ENCODE data around the gene TMEM174. TPM values are rescaled to one million over a fixed set of nuclear protein-coding genes. Genes with fewer than 3 reads are reported as not detected.

The TMEM174 gene
- total RNA-seq, 1 donor from 2014 or later = not detected

DNA sequence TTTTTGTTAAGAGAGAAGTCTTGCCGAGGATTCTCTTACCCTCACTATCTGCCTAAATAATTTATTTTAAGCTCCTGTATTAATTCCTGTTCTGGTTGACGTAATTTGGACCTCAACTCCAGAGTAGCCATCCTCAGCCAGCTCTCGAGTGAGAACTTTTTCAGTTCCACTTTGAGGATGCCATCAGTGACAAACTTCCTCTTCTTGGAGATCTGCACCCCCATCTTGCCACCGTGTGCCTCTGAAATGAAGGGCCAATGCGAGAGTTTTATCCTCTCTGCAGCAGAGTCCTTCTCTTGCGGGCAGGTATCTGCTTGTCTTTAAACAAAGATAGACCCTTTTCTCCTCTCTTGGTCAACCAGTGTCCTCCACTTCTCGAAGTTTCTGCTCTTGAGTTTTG lies 19.5 kb upstream of the TMEM174 start:
- intact Hi-C loops (cut with micrococcal nuclease) = no loop called here

- intact Hi-C loops (cut with micrococcal nuclease) = no loop called here
Observed at GRCh38 chr5:73154208-73155006, 18.6 kb upstream of the TMEM174 start.

DNA sequence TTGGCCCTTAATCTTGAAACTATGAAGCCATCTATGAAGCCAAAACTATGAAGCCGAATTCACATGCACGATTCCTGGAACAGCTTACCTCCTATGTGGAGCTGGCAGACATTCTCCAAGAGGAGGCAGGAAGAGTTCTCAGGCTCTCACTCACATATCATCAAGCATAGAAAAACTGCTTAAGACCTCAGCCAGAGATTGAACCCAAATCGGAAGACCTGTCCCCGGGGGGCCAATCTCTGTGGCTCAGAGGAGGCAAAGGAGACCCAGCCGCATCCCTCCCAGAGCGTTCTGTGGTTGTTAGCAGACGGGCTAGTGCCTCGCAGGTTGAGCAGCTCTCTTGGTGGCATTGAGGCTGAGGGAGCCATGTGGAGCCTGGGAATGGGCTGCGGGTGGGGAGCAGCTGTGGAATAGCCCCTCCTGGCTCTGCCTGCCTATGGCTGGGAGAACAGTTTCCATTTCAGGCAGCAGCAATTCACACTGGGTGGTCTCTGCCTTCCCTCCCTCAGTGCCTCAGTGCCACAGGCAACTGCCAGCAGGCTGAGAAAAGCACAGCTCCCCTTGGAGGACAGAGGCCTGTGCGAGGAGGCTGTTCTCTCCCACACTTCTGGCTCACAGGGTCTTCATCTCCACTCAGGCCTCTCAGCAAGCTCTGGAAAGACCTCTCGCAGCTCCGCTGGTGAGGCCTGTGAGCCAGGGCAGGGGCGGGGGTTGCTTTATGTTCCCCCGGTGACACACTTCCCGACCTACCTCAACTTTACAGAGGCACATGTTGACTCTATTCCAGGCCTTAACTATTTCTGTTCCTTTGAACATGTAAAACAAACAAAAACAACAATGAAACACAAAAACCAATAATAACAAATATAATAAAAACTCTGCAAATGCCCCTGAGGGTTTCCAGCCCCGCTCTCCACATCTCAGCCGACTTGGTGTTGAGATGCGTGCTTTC lies 17.4 kb upstream of the TMEM174 start:
- intact Hi-C loops (cut with micrococcal nuclease) = no loop called here

DNA sequence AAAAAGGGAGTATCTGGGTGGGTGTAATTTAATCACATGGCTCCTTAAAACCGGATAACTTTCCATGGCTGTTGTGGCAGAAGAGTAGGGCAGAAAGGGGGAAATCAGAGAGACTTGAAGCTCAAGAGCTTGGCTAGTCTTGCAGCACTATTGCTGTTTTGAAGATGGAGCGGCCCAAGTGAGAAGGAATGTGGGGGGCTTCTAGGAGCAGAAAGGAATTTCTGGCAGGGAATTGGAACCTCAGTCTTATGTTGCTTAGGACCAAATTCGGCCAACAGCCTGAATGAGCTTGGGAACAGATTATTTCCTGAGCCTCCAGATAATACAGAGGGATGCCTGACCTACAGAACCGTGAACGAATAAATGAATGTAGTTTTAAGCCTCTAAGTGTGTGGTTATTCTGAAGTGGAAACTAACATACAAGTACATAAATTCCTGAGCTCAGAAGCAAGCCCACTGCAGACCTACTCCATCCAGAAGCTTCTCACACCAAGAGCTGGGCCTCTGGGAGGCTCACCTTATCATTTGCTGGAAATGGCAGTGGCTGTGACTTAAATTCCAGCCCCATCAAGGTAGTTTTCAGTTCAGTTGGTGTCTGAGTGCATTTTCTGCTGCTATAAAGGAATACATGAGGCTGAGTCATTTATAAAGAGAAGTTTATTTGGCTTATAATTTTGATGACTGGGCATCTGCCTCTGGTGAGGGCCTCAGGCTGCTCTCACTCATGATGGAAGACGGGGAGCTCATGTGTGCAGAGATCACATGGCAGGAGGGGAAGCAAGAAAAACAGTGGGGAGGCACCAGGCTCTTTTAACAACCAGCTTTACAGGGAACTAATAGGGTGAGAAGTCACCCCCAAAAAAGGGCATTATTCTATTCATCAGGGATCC lies 15.3 kb upstream of the TMEM174 start:
- intact Hi-C loops (cut with micrococcal nuclease) = no loop called here

GRCh38 chr5:73158313-73158712 lies 14.7 kb upstream of the TMEM174 start:
- intact Hi-C loops (cut with micrococcal nuclease) = no loop called here

DNA sequence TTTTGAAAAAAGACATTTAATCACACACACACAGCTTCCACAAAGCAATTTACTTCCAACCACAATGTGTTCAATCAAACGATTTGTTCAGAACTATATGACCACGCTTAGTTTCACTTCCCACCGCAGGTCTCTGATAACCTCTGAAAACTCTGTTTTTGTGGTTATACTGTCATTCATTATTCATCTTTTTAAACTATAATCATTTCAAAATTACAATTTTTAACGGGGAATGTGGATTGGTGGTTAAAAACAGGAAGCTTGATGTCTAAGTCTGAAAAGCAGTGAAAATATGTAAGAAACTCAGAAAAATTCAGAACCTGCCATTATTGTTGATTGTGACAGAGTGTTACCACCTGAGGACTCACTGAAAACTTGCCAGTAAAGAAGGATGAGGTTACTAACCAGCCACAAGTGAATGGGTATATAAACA lies 12.7 kb upstream of the TMEM174 start:
- intact Hi-C loops (cut with micrococcal nuclease) = no loop called here

DNA sequence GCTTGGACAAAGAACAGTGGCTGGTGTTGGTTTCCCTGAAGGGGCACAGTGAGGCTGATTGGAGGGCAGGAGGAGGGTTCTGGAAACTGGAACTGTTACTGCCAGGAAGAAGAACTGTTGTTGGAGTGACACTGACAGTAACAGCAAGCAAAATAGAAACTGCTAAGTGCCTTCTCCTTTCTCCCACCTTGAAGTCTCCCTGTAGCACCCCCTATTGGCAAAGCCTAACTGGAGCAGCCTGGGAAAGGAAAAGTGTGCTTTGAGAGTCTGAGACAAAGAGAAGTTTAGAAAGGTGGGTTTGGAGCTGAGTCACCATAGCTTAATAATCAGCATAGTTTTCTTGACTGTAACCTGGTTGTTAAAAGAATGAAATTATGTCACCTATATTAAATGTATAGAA lies 2.5 kb upstream of the TMEM174 start:
- intact Hi-C loops (cut with micrococcal nuclease) = no loop called here

DNA sequence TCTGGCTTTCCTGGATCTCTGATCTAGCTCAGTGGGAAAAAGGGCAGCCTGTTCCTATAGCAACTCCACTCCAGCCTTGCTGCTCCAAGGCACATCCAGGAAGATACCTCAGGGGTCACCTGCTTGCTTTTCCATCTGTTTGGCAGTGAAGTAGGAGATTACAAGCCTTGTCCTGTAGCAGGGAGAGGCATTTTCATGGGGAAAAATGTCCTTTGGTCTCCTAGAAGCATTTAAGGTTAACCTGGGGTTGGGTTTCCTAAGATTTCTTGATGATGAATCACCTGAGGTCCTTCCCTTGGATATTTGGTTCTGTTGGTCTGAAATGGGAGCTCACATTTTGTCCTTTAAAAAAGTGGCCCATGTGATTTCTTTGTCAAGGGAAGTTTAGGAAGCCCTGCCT lies 1.5 kb upstream of the TMEM174 start:
- intact Hi-C loops (cut with micrococcal nuclease) = no loop called here

DNA sequence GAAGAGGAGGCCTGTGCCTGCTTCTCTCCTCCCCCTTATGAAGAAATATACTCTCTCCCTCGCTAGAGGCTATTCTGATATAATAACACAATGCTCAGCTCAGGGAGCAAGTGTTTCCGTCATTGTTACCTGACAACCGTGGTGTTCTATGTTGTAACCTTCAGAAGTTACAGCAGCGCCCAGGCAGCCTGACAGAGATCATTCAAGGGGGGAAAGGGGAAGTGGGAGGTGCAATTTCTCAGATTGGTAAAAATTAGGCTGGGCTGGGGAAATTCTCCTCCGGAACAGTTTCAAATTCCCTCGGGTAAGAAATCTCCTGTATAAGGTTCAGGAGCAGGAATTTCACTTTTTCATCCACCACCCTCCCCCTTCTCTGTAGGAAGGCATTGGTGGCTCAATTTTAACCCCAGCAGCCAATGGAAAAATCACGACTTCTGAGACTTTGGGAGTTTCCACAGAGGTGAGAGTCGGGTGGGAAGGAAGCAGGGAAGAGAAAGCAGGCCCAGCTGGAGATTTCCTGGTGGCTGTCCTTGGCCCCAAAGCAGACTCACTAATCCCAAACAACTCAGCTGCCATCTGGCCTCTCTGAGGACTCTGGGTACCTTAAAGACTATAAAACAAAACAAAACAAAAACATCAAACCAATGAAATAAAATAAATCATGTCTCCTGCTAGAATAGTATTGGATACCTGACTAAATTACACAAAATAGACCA lies 1.3 kb downstream of the TMEM174 start:
- intact Hi-C loops (cut with micrococcal nuclease) = no loop called here

- intact Hi-C loops (cut with micrococcal nuclease) = no loop called here
Observed at GRCh38 chr5:73176250-73176649, 3.3 kb downstream of the TMEM174 start.

GRCh38 chr5:73178265-73178664 lies 5.3 kb downstream of the TMEM174 start:
- intact Hi-C loops (cut with micrococcal nuclease) = no loop called here

DNA sequence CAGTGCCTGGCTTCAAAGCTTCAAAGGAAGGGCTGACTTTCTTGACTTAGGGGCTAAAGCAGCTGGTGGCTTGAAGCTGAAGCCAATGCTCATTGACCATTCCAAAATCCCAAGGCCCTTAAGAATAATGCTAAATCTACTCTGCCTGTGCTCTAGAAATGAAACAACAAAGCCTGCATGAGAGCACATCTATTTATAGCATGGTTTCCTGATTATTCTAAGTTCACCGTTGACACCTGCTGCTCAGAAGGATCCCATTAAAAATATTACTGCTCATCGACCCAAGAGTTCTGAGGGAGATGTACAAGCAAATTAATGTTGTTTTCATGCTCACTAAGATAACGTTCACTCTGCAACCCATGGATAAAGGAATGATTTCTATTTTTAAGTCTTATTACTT lies 6.7 kb downstream of the TMEM174 start:
- intact Hi-C loops (cut with micrococcal nuclease) = no loop called here

- intact Hi-C loops (cut with micrococcal nuclease) = no loop called here
Observed at GRCh38 chr5:73180566-73180965, 7.6 kb downstream of the TMEM174 start.

DNA sequence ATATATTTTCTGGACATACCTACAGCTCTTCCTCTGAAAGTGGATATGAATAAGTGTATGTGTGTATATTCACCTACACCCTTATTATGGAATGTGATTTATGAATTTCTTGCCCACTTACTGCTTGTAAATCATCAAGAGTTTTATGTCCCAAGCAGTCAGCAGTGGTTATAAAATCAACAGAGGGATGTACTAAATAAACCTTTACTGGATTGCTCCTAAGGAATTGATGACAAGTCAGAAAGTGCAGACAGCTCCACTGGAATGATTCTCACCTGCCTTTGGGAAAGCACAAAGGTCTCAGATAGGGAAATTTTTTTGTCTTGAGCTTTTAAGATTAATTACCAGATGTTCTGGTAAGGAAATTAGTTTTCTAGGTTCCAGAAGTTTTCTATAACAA lies 9.3 kb downstream of the TMEM174 start:
- intact Hi-C loops (cut with micrococcal nuclease) = no loop called here

DNA sequence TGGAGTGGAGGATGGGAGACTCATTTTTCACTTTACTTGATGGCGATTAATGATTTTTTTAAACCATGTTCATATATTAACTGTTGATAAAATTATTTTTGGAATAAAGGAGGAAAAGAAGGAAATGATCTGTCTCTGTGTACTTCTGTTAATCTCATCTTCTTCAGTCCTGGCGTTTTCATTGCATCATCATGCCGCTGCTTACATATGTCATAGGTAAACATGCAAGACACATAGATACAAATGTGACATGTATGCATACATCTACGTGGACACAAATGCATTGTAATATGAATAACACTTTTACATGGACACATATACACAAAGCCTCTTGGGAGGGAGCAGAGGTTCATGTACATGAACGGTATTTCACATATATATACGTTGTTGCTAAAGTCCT lies 10.0 kb downstream of the TMEM174 start:
- intact Hi-C loops (cut with micrococcal nuclease) = no loop called here

- intact Hi-C loops (cut with micrococcal nuclease) = no loop called here
Observed at GRCh38 chr5:73183481-73183891, 10.5 kb downstream of the TMEM174 start.

GRCh38 chr5:73186976-73187375 lies 14.0 kb downstream of the TMEM174 start:
- intact Hi-C loops (cut with micrococcal nuclease) = no loop called here

GRCh38 chr5:73188764-73189531 lies 16.0 kb downstream of the TMEM174 start:
- intact Hi-C loops (cut with micrococcal nuclease) = no loop called here

DNA sequence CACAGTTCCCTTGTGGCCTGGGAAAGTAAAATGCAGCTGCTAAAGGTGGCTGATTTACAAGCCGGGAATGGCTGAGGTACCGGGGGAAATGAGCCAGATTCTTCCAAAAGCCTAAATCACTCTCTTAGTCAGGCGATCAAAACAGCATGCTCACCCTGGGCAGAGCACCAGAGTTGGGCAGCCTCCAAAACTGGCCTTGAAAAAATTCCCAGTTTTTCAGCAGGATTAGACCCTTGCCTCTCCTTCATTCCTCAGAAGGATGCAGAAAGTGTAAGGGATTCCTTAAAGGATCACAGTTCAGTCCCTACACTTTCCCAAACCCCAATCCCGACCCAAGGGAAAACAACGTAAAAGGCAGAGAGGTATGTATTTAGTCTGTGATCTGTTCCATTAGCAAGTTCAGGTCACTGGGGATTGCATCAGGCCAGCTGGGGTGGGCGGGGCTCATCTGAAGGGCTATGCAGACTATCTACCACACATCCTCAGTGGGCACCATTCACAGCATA lies 16.9 kb downstream of the TMEM174 start:
- intact Hi-C loops (cut with micrococcal nuclease) = no loop called here

- intact Hi-C loops (cut with micrococcal nuclease) = no loop called here
Observed at GRCh38 chr5:73192370-73192769, 19.4 kb downstream of the TMEM174 start.

Data from T-helper 2 cell treated with Interferon-gamma antibody and Interleukin-4, amounts not matched to agents 100 ng/mL and 5 ng/mL, for 36 hours (primary cell).